Uterus (tissue), 2 donors: ENCODE results near the gene TMEM123.

Experiments used
- POLR2A ChIP-seq, 2 donors: fragments of 450-650 bp; IDR thresholded peaks; one replicate each; pipeline ENCODE4 v1.6.1; 2016; ENCODE audit warnings: antibody characterized with exemption in 2 of 2, mild to moderate bottlenecking in 1 of 2, moderate library complexity in 1 of 2
- TF ChIP-seq, protein P1 (sequence below), 4 experiments: fragments of 200-600 bp in 2 of 4; fragments of 450-650 bp in 2 of 4; sonication (generic) in 2 of 4; IDR thresholded peaks; one replicate each; pipeline ENCODE4 v1.5.1; 2016 to 2019; ENCODE audit warnings: antibody characterized with exemption in 4 of 4, mild to moderate bottlenecking in 2 of 4, moderate library complexity in 1 of 4

DNA sequence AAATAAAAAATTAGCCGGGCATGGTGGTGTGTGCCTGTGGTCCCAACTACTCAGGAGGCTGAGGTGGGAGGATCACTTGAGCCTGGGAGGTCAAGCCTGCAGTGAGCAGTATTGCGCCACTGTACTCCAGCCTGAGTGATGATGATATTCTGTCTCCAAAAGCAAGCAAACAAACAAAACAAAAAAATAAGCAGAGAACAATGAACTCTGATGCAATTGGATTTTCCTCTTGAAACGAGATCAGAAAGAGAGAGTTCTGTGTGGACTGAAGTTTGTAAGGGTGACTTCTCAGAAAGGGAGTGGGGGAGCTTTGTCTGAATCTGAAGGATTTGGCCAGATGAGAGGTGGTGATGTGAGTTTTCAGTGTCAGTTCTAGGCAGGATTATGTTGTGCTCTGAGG is 6.0 kb upstream of the TMEM123 start:
- no peak for TF ChIP-seq POLR2A (IDR thresholded peaks at IDR 0.05)
- TF ChIP-seq, protein P1, sequence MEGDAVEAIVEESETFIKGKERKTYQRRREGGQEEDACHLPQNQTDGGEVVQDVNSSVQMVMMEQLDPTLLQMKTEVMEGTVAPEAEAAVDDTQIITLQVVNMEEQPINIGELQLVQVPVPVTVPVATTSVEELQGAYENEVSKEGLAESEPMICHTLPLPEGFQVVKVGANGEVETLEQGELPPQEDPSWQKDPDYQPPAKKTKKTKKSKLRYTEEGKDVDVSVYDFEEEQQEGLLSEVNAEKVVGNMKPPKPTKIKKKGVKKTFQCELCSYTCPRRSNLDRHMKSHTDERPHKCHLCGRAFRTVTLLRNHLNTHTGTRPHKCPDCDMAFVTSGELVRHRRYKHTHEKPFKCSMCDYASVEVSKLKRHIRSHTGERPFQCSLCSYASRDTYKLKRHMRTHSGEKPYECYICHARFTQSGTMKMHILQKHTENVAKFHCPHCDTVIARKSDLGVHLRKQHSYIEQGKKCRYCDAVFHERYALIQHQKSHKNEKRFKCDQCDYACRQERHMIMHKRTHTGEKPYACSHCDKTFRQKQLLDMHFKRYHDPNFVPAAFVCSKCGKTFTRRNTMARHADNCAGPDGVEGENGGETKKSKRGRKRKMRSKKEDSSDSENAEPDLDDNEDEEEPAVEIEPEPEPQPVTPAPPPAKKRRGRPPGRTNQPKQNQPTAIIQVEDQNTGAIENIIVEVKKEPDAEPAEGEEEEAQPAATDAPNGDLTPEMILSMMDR (IDR thresholded peaks at IDR 0.05) = no peak
